OCI-LY7 (cell line): ENCODE measurements around the gene PCDHA9.

Source experiments
- CTCF ChIP-seq: fragments of 200-600 bp; sonication (generic); conservative IDR thresholded peaks from 2 replicates; pipeline ENCODE4 v1.5.1; 2014; ENCODE audit warnings: mild to moderate bottlenecking, antibody characterized with exemption, low read length, moderate library complexity, mixed read lengths
- EZH2phosphoT487 ChIP-seq: fragments of 200-600 bp; sonication (generic); IDR thresholded peaks from 2 replicates; pipeline ENCODE4 v1.6.1; 2018; ENCODE audit warnings: low read depth, borderline replicate concordance, mild to moderate bottlenecking, mixed run types, antibody characterized with exemption, low read length, moderate library complexity, mixed read lengths

- TF ChIP-seq CTCF (peak; percentile 49), EZH2phosphoT487 (no peak)
Measured at GRCh38 chr5:140882591-140882899, 34.4 kb downstream of the PCDHA9 start.
